Transverse colon (tissue), 4 donors: ENCODE data around the gene PTPRN2. TPM values are rescaled to one million over a fixed set of nuclear protein-coding genes. Genes with fewer than 3 reads are reported as not detected.

Experiments
- DNase-seq: peaks from one replicate; pipeline ENCODE4 v3.0.0-alpha.2; 2019
- H3K27ac ChIP-seq, 4 donors: fragments of 200-600 bp; sonication (generic); 2 replicates each; pipeline ENCODE4 v1.5.1; 2016 to 2018; ENCODE audit warnings: inconsistent platforms in 4 of 4
- H3K27me3 ChIP-seq: fragments of 200-600 bp; sonication (generic); 2 replicates; pipeline ENCODE4 v1.5.1; 2017; ENCODE audit warnings: inconsistent platforms
- H3K36me3 ChIP-seq, 4 donors: fragments of 200-600 bp; sonication (generic); 2 replicates each; pipeline ENCODE4 v1.5.1; 2017 to 2019; ENCODE audit warnings: inconsistent platforms in 4 of 4
- H3K4me1 ChIP-seq, 4 donors: fragments of 200-600 bp; sonication (generic); 2 replicates each; pipeline ENCODE4 v1.5.1; 2017 to 2020; ENCODE audit warnings: inconsistent platforms in 4 of 4
- H3K4me3 ChIP-seq, 4 donors: fragments of 200-600 bp; sonication (generic); 1 replicate in 1 of 4; 2 replicates in 3 of 4; pipeline versions ENCODE4 v1.5.1 to v1.6.1; 2017 to 2019; ENCODE audit warnings: inconsistent platforms in 4 of 4
- H3K9me3 ChIP-seq, 2 donors: fragments of 200-600 bp; sonication (generic); 2 replicates each; pipeline ENCODE4 v1.5.1; 2017 to 2019; ENCODE audit warnings: inconsistent platforms in 2 of 2
- EP300 ChIP-seq: sonication (generic); formaldehyde crosslinking; IDR thresholded peaks from one replicate; pipeline ENCODE4 v1.6.1; 2017; ENCODE audit warnings: antibody characterized with exemption, low read depth
- POLR2A ChIP-seq: fragments of 450-650 bp; IDR thresholded peaks from one replicate; pipeline ENCODE4 v1.6.1; 2016; ENCODE audit warnings: antibody characterized with exemption, mild to moderate bottlenecking, moderate library complexity
- POLR2AphosphoS5 ChIP-seq, 3 donors: sonication (generic); formaldehyde crosslinking; IDR thresholded peaks; one replicate each; pipeline ENCODE4 v1.6.1; 2016; ENCODE audit warnings: antibody characterized with exemption in 3 of 3
- WGBS, 2 donors: methylation state at CpG; one replicate each; pipeline ENCODE4 v1.1.5; 2018; ENCODE audit warnings: low coverage in 1 of 2; 5-methylcytosine and 5-hydroxymethylcytosine counted together
- in situ Hi-C, 4 donors: fragments of 200-750 bp; cut with MboI; loops; one replicate each; pipeline versions ENCODE4 v1.15.0 to v1.15.1; 2017; ENCODE audit warnings: low sequenced_read_pairs in 3 of 4, low pct_ligation_motif_present in 1 of 4, low pct_unique_long_range_greater_than_20kb in 1 of 4
- intact Hi-C: fragments of 100-400 bp; cut with DNase I; formaldehyde crosslinking; loops from one replicate; pipeline ENCODE4 v1.15.1; 2023; ENCODE audit warnings: low total_unique reads
- total RNA-seq, 4 donors: library from RNA; depleted of rRNA; stranded (reverse); fragments of >200 nt; gene quantifications; one replicate each; pipeline ENCODE4 v1.1.0, GENCODE V29; 2016
- TF ChIP-seq, protein P1 (sequence below), 5 experiments: fragments of 200-600 bp in 3 of 5; fragments of 450-650 bp in 2 of 5; sonication (generic) in 3 of 5; IDR thresholded peaks; 1 replicate in 2 of 5; 2 replicates in 3 of 5; pipeline ENCODE4 v1.5.1; 2016 to 2017; ENCODE audit warnings: antibody characterized with exemption in 5 of 5, inconsistent platforms in 3 of 5, mild to moderate bottlenecking in 2 of 5, moderate library complexity in 1 of 5

The PTPRN2 gene
- total RNA-seq, 4 donors from 2014 or later, result 15.4 to 31.1 (median 21.8) TPM

GRCh38 chr7:158264881-158265742 is 322.5 kb downstream of the PTPRN2 start:
- in situ Hi-C loops, result no loop called here
- Histone ChIP-seq H3K9me3 (no peaks in the 10 kb centered on the region), H3K36me3 (no peaks in the 10 kb centered on the region), H3K4me1 (peaks cover 0 to 41% (median 22%) of the 10 kb centered on the region in 4 donors), H3K27ac (peak overlapping the region in 3 of 4 donors; percentile 36 to 71 (median 66)), H3K27me3 (no peaks in the 10 kb centered on the region), H3K4me3 (no peak overlapping the region)
- intact Hi-C loops, result no loop called here
- DNase-seq, result no peak
- WGBS, 2 donors, result 84 to 86% methylated on average over 6 to 13 of the region's 13 CpGs
- TF ChIP-seq EP300 (no peak), POLR2A (no peak), POLR2AphosphoS5 (IDR thresholded peaks at IDR 0.05) (no peak)
- TF ChIP-seq, protein P1, sequence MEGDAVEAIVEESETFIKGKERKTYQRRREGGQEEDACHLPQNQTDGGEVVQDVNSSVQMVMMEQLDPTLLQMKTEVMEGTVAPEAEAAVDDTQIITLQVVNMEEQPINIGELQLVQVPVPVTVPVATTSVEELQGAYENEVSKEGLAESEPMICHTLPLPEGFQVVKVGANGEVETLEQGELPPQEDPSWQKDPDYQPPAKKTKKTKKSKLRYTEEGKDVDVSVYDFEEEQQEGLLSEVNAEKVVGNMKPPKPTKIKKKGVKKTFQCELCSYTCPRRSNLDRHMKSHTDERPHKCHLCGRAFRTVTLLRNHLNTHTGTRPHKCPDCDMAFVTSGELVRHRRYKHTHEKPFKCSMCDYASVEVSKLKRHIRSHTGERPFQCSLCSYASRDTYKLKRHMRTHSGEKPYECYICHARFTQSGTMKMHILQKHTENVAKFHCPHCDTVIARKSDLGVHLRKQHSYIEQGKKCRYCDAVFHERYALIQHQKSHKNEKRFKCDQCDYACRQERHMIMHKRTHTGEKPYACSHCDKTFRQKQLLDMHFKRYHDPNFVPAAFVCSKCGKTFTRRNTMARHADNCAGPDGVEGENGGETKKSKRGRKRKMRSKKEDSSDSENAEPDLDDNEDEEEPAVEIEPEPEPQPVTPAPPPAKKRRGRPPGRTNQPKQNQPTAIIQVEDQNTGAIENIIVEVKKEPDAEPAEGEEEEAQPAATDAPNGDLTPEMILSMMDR (IDR thresholded peaks at IDR 0.05), result no peak

DNA sequence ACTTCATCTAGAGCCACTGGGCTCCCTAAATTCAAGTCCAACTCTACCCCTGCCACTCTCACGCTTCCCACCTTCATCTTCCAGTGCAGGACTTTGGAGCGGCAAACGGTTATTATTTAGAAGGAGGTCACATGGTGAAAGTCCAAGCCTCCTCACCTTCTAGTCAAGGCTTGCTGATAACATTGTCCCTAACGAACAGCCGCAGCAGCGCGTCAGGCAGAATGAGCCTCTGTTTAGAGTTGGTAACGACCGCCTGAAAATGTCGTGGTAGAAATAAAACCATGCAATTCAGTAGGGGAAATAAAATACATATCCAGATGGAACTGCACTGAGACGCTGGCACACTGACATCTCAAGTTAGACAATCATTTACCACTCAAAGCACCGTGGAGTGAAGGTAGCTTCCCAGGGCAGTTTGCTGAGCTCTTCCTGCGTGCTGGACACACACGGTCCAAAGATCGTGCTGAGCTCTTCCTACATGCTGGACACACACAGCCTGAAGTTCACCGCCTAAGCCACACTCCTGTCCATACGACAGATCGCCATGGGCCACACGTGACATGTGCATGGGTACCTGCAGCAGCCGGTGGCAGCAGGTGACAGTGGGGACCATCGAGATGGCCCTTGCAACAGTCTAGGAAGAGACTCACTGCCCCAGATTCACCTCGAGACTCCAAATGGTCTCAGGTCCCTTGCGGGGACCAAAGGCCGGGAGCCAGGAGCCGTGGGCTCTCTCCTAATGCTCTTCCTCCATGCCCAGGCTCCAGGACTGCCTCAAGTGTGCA is 323.5 kb downstream of the PTPRN2 start:
- TF ChIP-seq POLR2AphosphoS5 (IDR thresholded peaks at IDR 0.05), result peak in 1 of 3 donors; percentile 52
- TF ChIP-seq POLR2A, result no peak
- intact Hi-C loops (no loop called here), in situ Hi-C loops (no loop called here)
- H3K27ac ChIP-seq, result peak overlapping the region; percentile 36 to 71 (median 56)
- H3K9me3 ChIP-seq, result no peaks in the 10 kb centered on the region
- peak; percentile 62 for DNase-seq
- peaks cover 0 to 34% (median 18%) of the 10 kb centered on the region in 4 donors for H3K4me1 ChIP-seq
- no peaks in the 10 kb centered on the region for H3K36me3 ChIP-seq
- WGBS, 2 donors, result 77% methylated on average over 23 of the region's 25 CpGs; no CpG with 5 or more reads in 1 of the 2 donors
- H3K4me3 ChIP-seq, result peak overlapping the region in 1 of 4 donors; percentile 5
- no peaks in the 10 kb centered on the region for H3K27me3 ChIP-seq

DNA sequence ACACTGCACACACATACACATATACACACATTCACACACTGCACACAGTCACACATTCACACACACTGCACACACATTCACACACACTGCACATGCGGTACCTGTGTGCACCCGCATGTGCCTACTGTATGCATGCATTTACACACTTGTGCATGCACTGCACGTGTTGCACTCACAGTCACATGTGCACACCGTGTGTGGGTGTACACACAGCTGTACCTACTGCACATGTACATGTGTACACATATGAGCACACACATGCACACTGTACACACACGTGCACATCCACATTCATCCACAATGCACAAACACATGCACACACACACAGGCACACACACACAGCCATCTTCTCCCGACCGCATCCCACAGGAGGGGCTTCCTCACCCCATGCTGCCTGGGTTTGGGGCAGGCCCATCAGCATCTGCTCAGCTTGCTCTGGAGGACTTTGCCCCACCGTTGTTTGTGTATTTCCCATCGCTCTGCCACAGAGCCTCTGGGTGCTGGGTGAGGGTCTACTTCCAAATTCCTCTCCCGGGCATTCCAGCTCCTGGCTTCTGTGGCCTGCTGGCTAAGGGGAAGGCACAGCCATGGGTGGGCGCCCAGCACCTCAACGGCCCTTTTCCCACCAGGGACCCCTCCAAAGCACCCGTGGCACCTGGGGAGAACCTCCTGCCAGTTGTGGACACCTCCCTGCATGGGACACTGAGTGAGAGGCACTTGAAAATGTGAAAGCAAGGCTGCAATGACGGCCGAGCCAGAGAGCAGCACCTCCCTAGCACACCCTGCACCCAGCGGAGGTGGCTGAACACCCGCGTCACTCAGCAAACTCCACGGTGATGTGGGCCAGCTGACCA is 324.3 kb downstream of the PTPRN2 start:
- WGBS, 2 donors, result 62 to 72% methylated on average over 3 to 19 of the region's 19 CpGs
- in situ Hi-C loops, result no loop called here

More for the DNA sequence above, 324.3 kb downstream of the PTPRN2 start:
- Histone ChIP-seq H3K9me3 (no peaks in the 10 kb centered on the region), H3K27ac (peak overlapping the region; percentile 36 to 71 (median 56)), H3K27me3 (no peaks in the 10 kb centered on the region), H3K4me1 (peaks cover 0 to 31% (median 17%) of the 10 kb centered on the region in 4 donors), H3K36me3 (no peaks in the 10 kb centered on the region), H3K4me3 (peak overlapping the region in 1 of 4 donors; percentile 5)
- DNase-seq, result peak; percentile 31
- intact Hi-C loops, result no loop called here
- TF ChIP-seq, protein P1 (IDR thresholded peaks at IDR 0.05), result no peak
- no peak for TF ChIP-seq POLR2A
- no peak for TF ChIP-seq EP300
- TF ChIP-seq POLR2AphosphoS5 (IDR thresholded peaks at IDR 0.05), result no peak
